ENCODE data around the gene CDK11B.
"Not testable (repeated sequence)": the region's sequence is repeated elsewhere in the genome, so short reads cannot be mapped to it uniquely, and the experiment has no call there.

Gene CDK11B

DNA sequence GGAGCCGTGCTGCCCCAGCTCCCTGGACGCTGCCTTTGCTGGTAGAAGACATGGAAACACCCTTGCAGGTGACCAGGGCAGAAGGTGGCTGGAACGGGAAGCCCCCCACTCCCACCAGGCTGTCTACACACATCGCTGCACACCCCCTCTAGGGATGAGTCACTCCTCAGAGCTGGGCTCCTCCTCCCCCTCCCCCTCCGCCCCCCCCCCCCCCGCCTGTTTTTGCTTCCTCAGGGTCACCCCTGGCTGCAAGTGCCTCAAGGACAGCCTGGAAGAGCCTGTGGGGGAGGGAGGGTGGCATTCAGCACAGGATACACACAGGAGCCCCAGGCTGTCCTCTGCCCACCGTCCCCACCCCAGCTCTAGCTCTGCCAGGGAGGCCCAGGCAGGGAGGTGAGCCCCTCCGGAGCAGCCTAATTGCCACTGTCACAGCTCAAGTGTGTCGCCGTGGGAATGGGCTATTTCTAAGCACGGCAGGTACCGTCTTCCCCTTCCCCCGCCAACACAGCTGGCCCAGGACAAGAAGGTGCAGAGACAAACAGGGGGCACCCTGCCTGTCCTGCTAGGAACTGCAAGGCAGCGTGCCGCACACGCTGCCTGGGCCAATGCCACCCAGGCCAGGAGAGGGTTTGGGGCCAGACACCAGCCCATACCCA lies 61.4 kb downstream of the CDK11B start:
- peak; percentile 63 for DNase-seq

DNA sequence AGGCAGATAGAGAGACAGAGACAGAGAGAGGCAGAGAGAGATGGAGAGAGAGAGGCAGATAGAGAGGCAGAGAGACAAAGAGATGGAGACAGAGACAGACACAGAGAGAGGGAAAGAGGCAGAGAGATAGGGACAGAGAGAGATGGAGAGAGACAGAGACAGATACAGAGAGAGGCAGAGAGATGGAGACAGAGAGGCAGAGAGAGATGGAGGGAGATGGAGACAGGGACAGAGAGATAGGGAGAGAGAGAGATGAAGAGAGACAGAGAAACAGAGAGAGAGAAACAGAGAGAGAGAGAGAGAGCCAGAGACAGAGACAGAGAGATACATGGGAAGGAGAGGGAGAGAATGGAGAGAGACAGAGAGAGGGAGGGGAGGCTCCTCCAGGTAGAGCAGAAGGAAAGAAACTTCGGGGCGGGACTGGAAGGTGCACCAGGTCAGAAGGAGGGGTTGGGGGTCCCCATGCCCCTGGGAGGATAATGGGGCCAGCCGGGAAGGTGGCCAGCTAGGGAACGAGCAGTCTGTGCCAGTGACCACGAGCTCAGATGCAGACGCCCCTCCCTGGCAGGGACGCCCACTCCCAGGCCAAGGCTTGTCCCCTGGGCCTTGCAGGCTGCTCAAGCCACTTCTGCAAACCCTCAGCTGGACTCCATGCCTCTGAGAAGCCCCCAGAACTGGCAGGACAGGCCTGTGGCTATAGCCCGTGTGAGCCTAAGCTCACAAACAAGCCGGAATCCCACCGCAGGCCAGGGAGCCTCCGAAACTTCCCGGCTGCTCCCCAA lies 62.1 kb downstream of the CDK11B start:
- no peak for DNase-seq

DNA sequence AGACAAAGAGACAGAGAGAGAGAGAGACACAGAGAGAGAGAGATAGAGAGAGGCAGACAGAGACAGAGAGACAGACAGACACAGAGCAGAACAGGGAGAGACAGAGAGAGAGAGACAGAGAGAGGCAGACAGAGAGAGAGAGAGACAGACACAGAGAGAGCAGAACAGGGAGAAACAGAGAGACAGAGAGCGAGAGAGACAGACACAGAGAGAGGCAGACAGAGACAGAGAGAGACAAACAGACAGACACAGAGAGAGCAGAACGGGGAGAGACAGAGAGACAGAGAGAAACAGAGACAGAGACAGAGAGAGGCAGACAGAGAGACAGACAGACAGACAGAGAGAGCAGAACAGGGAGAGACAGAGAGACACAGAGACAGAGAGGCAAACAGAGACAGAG lies 63.5 kb downstream of the CDK11B start:
- DNase-seq: not testable (repeated sequence)

DNA sequence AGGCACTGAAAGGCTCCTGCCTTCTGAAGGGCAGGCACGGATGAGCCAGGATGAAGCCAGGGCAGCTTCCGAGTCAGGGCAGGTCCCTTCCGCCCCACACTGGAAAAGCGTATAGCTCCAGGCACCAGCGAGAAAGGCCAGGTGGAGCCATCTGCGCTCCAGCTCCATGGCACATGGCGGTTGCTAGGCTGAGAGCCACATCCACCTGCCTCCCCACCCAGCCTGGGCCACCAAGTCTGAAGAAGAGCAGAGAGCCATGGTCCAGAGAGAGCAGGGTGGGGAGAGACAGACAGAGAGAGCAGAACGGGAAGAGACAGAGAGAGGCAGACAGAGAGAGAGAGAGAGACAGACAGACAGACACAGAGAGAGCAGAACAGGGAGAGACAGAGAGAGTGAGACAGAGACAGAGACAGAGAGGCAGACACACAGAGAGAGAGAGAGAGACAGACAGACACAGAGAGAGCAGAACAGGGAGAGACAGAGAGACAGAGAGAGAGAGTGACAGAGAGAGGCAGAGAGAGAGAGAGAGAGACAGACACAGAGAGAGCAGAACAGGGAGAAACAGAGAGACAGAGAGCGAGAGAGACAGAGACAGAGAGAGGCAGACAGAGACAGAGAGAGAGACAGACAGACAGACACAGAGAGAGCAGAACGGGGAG lies 64.1 kb downstream of the CDK11B start:
- no peak for DNase-seq

DNA sequence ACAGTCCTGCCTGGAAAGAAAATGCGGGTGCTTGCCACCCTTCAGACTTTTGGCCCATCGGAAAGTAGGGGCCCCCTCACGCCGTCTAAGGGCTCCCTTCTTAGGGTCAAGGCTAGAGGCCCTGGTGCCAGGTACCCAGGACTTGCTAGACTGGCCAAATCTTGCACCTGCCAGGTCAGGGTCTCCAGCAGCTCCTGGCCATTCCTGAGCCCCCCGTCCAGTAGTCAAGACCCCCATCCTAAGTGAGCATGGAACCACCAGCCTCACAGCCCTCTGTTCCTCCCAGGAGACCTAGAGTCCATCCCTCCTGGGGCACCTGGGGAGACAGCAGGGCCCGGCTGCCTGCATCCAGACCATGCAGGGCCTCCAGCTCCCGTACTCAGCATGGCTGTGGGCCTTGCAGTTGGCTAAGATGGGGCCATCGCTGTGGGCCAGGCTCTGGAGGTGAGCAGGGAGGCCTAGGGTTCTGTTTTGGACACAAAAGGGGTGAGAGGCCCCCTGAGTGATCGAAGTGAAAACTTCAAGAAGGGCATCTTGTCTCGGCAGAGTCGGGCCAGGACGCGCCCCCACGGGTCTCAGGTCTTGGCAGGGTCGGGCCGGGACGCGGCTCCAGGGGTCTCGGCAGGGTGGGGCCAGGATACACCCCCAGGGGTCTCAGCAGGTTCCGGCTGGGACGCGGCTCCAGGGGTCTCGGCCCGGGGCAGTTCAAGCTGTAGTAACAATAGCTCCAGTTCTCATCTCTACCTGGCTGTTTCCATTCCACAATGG lies 64.8 kb downstream of the CDK11B start:
- DNase-seq: no peak

DNA sequence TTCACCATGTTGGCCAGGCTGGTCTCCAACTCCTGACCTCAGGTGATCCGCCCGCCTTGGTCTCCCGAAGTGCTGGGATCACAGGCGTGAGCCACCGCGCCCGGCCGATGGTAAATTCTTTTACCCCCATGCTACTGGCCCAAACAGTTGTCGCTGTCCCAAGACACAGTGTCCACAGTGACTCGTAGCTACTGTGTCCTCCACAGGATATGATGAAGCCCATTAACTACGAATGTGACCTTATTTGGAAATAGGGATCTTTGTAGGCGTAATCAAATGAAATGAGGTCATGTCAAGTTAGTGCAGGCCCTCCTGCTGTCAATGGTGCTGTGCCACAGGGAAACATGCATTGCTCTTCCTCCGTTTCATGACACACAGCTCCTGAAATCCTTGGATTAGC lies 67.4 kb downstream of the CDK11B start:
- DNase-seq: no peak
